HepG2 (cell line): ENCODE measurements around the gene TANGO2. TPM values are rescaled to one million over a fixed set of nuclear protein-coding genes. Genes with fewer than 3 reads are reported as not detected.

Experiments
- ASH2L ChIP-seq: fragments of 300-600, 200-600 bp; sonication (generic); IDR thresholded peaks from 2 replicates; pipeline ENCODE4 v1.7.0; 2017; ENCODE audit warnings: low read depth, mild to moderate bottlenecking, moderate library complexity, mixed read lengths, low read length; ENCODE audit not compliant: insufficient read length
- CBX1 ChIP-seq: IDR thresholded peaks from one replicate; pipeline ENCODE4 v1.6.1; 2016; ENCODE audit warnings: antibody characterized with exemption, low read depth
- GTF2F1 ChIP-seq: fragments of 150-350 bp; IDR thresholded peaks from 2 replicates; pipeline ENCODE4 v1.6.1; 2014; ENCODE audit warnings: low read length
- KDM1A ChIP-seq: IDR thresholded peaks from 2 replicates; pipeline ENCODE4 v1.6.1; 2016; ENCODE audit warnings: missing compliant biosample characterization
- ZBTB1 ChIP-seq: sonication (generic); formaldehyde crosslinking; IDR thresholded peaks from 2 replicates; pipeline ENCODE4 v1.4.0; 2020; ENCODE audit warnings: missing genetic modification reagents, borderline replicate concordance
- ZNF20 ChIP-seq: sonication (generic); formaldehyde crosslinking; IDR thresholded peaks from 2 replicates; pipeline ENCODE4 v1.4.0; 2020; ENCODE audit warnings: mild to moderate bottlenecking, moderate library complexity, missing genetic modification reagents
- ZNF292 ChIP-seq: sonication (generic); formaldehyde crosslinking; IDR thresholded peaks from 2 replicates; pipeline ENCODE4 v1.8.1; 2022; ENCODE audit warnings: mild to moderate bottlenecking, low read depth, missing genetic modification reagents, borderline replicate concordance
- ZNF878 ChIP-seq: sonication (generic); formaldehyde crosslinking; IDR thresholded peaks from 2 replicates; pipeline ENCODE4 v1.8.1; 2023; ENCODE audit warnings: mild to moderate bottlenecking, missing genetic modification reagents, moderate library complexity
- polyA plus RNA-seq, 8 experiments: library from polyadenylated mRNA; depleted of rRNA in 3 of 8; stranded (reverse) in 7 of 8; unstranded in 1 of 8; fragments of >200 nt; fragmentation: Illumina TruSeq in 4 of 8; extraction: Trizol in 4 of 8; gene quantifications; 2 replicates each; pipeline versions ENCODE4 v1.2.1 to v1.2.3, GENCODE V29; 2011 to 2016; ENCODE audit warnings: low read depth in 4 of 8, missing spikeins in 1 of 8, mixed read lengths in 1 of 8; ENCODE audit not compliant: insufficient read depth in 1 of 8
- total RNA-seq, 5 experiments: library from RNA; depleted of rRNA; stranded (reverse); fragments of >200 nt; fragmentation: Illumina TruSeq; extraction: Trizol; gene quantifications; 2 replicates each; pipeline ENCODE4 v1.2.3, GENCODE V29; 2016; ENCODE audit warnings: low read depth in 1 of 5
- TF ChIP-seq, protein P1 (sequence below): fragments of 450-650 bp; IDR thresholded peaks from 2 replicates; pipeline ENCODE4 v1.6.1; 2016
- TF ChIP-seq, protein P2 (sequence below): sonication (generic); formaldehyde crosslinking; IDR thresholded peaks from 2 replicates; pipeline ENCODE4 v1.4.0; 2020; ENCODE audit warnings: missing genetic modification reagents
- TF ChIP-seq, protein P3 (sequence below): sonication (generic); formaldehyde crosslinking; IDR thresholded peaks from 2 replicates; pipeline ENCODE4 v1.8.1; 2023; ENCODE audit warnings: missing genetic modification reagents, inconsistent platforms, borderline replicate concordance
- TF ChIP-seq, protein P4 (sequence below), 2 experiments: fragments of 450-650 bp in 1 of 2; sonication (generic) in 1 of 2; formaldehyde crosslinking in 1 of 2; IDR thresholded peaks; 2 replicates each; pipeline versions ENCODE4 v1.6.1 to v1.8.0; 2016 to 2022; ENCODE audit warnings: antibody characterized with exemption in 1 of 2, mild to moderate bottlenecking in 1 of 2, missing genetic modification reagents in 1 of 2
- TF ChIP-seq, protein P5 (sequence below): sonication (generic); formaldehyde crosslinking; IDR thresholded peaks from 2 replicates; pipeline ENCODE4 v1.4.0; 2020; ENCODE audit warnings: low read depth, mild to moderate bottlenecking, missing genetic modification reagents

TANGO2 gene
- total and polyA plus RNA-seq, 2 of the 13 experiments (the other 11 are each of a cell fraction or from before 2014, with no cell fraction given) = 12.9 to 14.8 TPM

DNA sequence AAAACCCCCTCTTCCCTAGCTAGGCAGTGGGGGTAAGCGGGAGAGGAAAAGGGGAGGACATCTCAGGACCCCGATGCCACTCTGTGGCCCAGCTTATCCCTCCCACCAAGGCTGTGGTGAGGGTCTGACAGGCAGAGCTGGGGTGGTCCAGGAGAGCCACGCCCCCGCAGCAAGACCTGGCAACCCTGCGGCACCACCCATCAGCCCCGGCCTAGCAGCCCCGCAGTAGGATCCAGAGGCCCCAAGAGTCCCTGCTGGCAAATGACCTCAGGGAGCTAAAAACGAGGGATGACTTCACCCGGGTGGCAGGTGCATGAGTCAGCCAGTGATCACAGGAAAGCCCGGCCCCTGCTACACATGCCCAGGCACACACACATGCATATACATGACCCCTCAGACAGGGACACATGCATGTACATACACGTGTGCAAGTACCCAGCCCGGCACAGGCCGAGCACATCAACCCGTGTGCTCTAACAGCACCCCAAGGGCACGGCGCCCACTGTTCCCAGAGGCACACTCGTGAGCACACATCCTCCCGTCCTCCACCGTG is 36.6 kb upstream of the TANGO2 start (continued):
- no peak for TF ChIP-seq ZNF878 (CRISPR knock-in tag)
- no peak for TF ChIP-seq ZBTB1 (CRISPR knock-in tag)
- TF ChIP-seq, protein P1, sequence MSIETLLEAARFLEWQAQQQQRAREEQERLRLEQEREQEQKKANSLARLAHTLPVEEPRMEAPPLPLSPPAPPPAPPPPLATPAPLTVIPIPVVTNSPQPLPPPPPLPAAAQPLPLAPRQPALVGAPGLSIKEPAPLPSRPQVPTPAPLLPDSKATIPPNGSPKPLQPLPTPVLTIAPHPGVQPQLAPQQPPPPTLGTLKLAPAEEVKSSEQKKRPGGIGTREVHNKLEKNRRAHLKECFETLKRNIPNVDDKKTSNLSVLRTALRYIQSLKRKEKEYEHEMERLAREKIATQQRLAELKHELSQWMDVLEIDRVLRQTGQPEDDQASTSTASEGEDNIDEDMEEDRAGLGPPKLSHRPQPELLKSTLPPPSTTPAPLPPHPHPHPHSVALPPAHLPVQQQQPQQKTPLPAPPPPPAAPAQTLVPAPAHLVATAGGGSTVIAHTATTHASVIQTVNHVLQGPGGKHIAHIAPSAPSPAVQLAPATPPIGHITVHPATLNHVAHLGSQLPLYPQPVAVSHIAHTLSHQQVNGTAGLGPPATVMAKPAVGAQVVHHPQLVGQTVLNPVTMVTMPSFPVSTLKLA = 0 out of 2 replicates have a peak, but pooled peaks have one; percentile 10
- TF ChIP-seq, protein P2, sequence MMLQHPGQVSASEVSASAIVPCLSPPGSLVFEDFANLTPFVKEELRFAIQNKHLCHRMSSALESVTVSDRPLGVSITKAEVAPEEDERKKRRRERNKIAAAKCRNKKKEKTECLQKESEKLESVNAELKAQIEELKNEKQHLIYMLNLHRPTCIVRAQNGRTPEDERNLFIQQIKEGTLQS (CRISPR knock-in tag) = peak; percentile 46; the same call in 1 of the 2 replicates
- TF ChIP-seq, protein P3, sequence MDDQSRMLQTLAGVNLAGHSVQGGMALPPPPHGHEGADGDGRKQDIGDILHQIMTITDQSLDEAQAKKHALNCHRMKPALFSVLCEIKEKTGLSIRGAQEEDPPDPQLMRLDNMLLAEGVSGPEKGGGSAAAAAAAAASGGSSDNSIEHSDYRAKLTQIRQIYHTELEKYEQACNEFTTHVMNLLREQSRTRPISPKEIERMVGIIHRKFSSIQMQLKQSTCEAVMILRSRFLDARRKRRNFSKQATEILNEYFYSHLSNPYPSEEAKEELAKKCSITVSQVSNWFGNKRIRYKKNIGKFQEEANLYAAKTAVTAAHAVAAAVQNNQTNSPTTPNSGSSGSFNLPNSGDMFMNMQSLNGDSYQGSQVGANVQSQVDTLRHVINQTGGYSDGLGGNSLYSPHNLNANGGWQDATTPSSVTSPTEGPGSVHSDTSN (CRISPR knock-in tag) = no peak
- TF ChIP-seq, protein P4, sequence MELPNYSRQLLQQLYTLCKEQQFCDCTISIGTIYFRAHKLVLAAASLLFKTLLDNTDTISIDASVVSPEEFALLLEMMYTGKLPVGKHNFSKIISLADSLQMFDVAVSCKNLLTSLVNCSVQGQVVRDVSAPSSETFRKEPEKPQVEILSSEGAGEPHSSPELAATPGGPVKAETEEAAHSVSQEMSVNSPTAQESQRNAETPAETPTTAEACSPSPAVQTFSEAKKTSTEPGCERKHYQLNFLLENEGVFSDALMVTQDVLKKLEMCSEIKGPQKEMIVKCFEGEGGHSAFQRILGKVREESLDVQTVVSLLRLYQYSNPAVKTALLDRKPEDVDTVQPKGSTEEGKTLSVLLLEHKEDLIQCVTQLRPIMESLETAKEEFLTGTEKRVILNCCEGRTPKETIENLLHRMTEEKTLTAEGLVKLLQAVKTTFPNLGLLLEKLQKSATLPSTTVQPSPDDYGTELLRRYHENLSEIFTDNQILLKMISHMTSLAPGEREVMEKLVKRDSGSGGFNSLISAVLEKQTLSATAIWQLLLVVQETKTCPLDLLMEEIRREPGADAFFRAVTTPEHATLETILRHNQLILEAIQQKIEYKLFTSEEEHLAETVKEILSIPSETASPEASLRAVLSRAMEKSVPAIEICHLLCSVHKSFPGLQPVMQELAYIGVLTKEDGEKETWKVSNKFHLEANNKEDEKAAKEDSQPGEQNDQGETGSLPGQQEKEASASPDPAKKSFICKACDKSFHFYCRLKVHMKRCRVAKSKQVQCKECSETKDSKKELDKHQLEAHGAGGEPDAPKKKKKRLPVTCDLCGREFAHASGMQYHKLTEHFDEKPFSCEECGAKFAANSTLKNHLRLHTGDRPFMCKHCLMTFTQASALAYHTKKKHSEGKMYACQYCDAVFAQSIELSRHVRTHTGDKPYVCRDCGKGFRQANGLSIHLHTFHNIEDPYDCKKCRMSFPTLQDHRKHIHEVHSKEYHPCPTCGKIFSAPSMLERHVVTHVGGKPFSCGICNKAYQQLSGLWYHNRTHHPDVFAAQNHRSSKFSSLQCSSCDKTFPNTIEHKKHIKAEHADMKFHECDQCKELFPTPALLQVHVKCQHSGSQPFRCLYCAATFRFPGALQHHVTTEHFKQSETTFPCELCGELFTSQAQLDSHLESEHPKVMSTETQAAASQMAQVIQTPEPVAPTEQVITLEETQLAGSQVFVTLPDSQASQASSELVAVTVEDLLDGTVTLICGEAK (IDR thresholded peaks at IDR 0.05) = no peak
- TF ChIP-seq, protein P4 (CRISPR knock-in tag; IDR thresholded peaks at IDR 0.05) = no peak
- no peak for TF ChIP-seq ZNF20 (CRISPR knock-in tag)
- no peak for TF ChIP-seq GTF2F1
- no peak for TF ChIP-seq CBX1
- TF ChIP-seq, protein P5, sequence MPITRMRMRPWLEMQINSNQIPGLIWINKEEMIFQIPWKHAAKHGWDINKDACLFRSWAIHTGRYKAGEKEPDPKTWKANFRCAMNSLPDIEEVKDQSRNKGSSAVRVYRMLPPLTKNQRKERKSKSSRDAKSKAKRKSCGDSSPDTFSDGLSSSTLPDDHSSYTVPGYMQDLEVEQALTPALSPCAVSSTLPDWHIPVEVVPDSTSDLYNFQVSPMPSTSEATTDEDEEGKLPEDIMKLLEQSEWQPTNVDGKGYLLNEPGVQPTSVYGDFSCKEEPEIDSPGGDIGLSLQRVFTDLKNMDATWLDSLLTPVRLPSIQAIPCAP (CRISPR knock-in tag) = no peak
- TF ChIP-seq ASH2L = no peak
- TF ChIP-seq KDM1A (CRISPR knock-in tag) = no peak
- no peak for TF ChIP-seq ZNF292 (CRISPR knock-in tag)
